Activated naive CD4-positive, alpha-beta T cell treated with anti-CD3 and anti-CD28 coated beads, Interleukin-2, amount 50 U/mL, for 72 hours (primary cell): Measurements from ENCODE around the gene EGFL8. TPM values are rescaled to one million over a fixed set of nuclear protein-coding genes. Genes with fewer than 3 reads are reported as not detected.
A peak's percentile ranks its signal among the peaks of the same experiment; 100 is the strongest.
"Not testable (repeated sequence)": the region's sequence is repeated elsewhere in the genome, so short reads cannot be mapped to it uniquely, and the experiment has no call there.

Experiments used
- ATAC-seq, 2 donors: fragments of 150-1000 bp; cut with Tn5 transposase; 2 replicates each; pipeline ENCODE4 v1.10.0; 2021; ENCODE audit warnings: mild to moderate bottlenecking in 2 of 2, moderate library complexity in 2 of 2
- DNase-seq, 2 donors: peaks; one replicate each; pipeline ENCODE4 v3.0.0; 2021 to 2022; ENCODE audit warnings: low spot score in 2 of 2
- H3K27ac Mint-ChIP-seq, 2 donors: one replicate each; pipeline ENCODE4 v1.8.0; 2022; ENCODE audit warnings: mild to moderate bottlenecking in 2 of 2, mixed read lengths in 2 of 2
- H3K36me3 Mint-ChIP-seq, 2 donors: one replicate each; pipeline ENCODE4 v1.8.0; 2022; ENCODE audit warnings: mixed read lengths in 2 of 2
- H3K9me3 Mint-ChIP-seq, 2 donors: one replicate each; pipeline ENCODE4 v1.8.0; 2022; ENCODE audit warnings: mixed read lengths in 2 of 2
- total RNA-seq, 2 donors: library from RNA; stranded (reverse); gene quantifications; one replicate each; pipeline ENCODE4 v1.2.3, GENCODE V29; 2022

The EGFL8 gene
- total RNA-seq, 2 donors from 2014 or later = 13.4 to 14.5 TPM

- H3K9me3 Mint-ChIP-seq = no peaks in the 10 kb centered on the region
- DNase-seq (no peak), ATAC-seq (no peak)
- no peak overlapping the region for H3K27ac Mint-ChIP-seq
- H3K36me3 Mint-ChIP-seq = no peaks in the 10 kb centered on the region
These were observed 26.9 kb upstream of the EGFL8 start for GRCh38 chr6:32137454-32137853.

- H3K9me3 Mint-ChIP-seq = no peaks in the 10 kb centered on the region
- no peaks in the 10 kb centered on the region for H3K36me3 Mint-ChIP-seq
- DNase-seq (no peak), ATAC-seq (no peak)
- H3K27ac Mint-ChIP-seq = no peak overlapping the region
These were observed 24.8 kb upstream of the EGFL8 start for GRCh38 chr6:32139590-32139989.

GRCh38 chr6:32140420-32141046 is 23.9 kb upstream of the EGFL8 start:
- no peak for DNase-seq
- ATAC-seq = no peak
- H3K9me3 Mint-ChIP-seq = no peaks in the 10 kb centered on the region
- no peak overlapping the region for H3K27ac Mint-ChIP-seq
- H3K36me3 Mint-ChIP-seq = no peaks in the 10 kb centered on the region

- DNase-seq, ATAC-seq, H3K27ac Mint-ChIP-seq, H3K9me3 Mint-ChIP-seq: not testable (repeated sequence)
- H3K36me3 Mint-ChIP-seq = peaks cover 0 to 12% of the 10 kb centered on the region in 2 donors
These were observed 20.2 kb upstream of the EGFL8 start for GRCh38 chr6:32144238-32144637.

GRCh38 chr6:32146287-32146686 is 18.1 kb upstream of the EGFL8 start:
- ATAC-seq (no peak), DNase-seq (no peak)
- Mint-ChIP-seq H3K36me3 (peaks cover 0 to 12% of the 10 kb centered on the region in 2 donors), H3K9me3 (peaks cover 0 to 4% of the 10 kb centered on the region in 2 donors), H3K27ac (peak overlapping the region in 1 of 2 donors; percentile 1)

- H3K9me3 Mint-ChIP-seq = peaks cover 0 to 4% of the 10 kb centered on the region in 2 donors
- DNase-seq = no peak
- ATAC-seq = no peak
- peak overlapping the region in 1 of 2 donors; percentile 1 for H3K27ac Mint-ChIP-seq
- peaks cover 0 to 12% of the 10 kb centered on the region in 2 donors for H3K36me3 Mint-ChIP-seq
These were observed 17.7 kb upstream of the EGFL8 start for GRCh38 chr6:32146687-32147086.

- Mint-ChIP-seq H3K27ac (peak overlapping the region in 1 of 2 donors; percentile 17), H3K9me3 (peaks cover 0 to 4% of the 10 kb centered on the region in 2 donors), H3K36me3 (peaks cover 0 to 12% of the 10 kb centered on the region in 2 donors)
- DNase-seq (no peak), ATAC-seq (no peak)
These were observed 16.8 kb upstream of the EGFL8 start for GRCh38 chr6:32147401-32148132.

- peaks cover 0 to 4% of the 10 kb centered on the region in 2 donors for H3K9me3 Mint-ChIP-seq
- H3K36me3 Mint-ChIP-seq = peaks cover 0 to 12% of the 10 kb centered on the region in 2 donors
- peak; percentile 69 to 73 for DNase-seq
- peak overlapping the region in 1 of 2 donors; percentile 29 for H3K27ac Mint-ChIP-seq
- ATAC-seq = peak; percentile 69 to 73
These were observed 15.9 kb upstream of the EGFL8 start for GRCh38 chr6:32148289-32149091.

- H3K36me3 Mint-ChIP-seq = peaks cover 3 to 15% of the 10 kb centered on the region in 2 donors
- ATAC-seq (peak in 1 of 2 donors; percentile 12), DNase-seq (no peak)
- H3K9me3 Mint-ChIP-seq = peaks cover 0 to 4% of the 10 kb centered on the region in 2 donors
- peak overlapping the region in 1 of 2 donors; percentile 29 for H3K27ac Mint-ChIP-seq
These were observed 15.2 kb upstream of the EGFL8 start for GRCh38 chr6:32149092-32149755.

- peaks cover 0 to 4% of the 10 kb centered on the region in 2 donors for H3K9me3 Mint-ChIP-seq
- DNase-seq (no peak), ATAC-seq (no peak)
- H3K27ac Mint-ChIP-seq = no peak overlapping the region
- peaks cover 7 to 18% of the 10 kb centered on the region in 2 donors for H3K36me3 Mint-ChIP-seq
These were observed 14.2 kb upstream of the EGFL8 start for GRCh38 chr6:32149932-32150870.

- DNase-seq (no peak), ATAC-seq (no peak)
- peak overlapping the region in 1 of 2 donors; percentile 14 for H3K27ac Mint-ChIP-seq
- H3K36me3 Mint-ChIP-seq = peaks cover 7 to 18% of the 10 kb centered on the region in 2 donors
- H3K9me3 Mint-ChIP-seq = peaks cover 0 to 4% of the 10 kb centered on the region in 2 donors
These were observed 13.1 kb upstream of the EGFL8 start for GRCh38 chr6:32151181-32151862.

GRCh38 chr6:32151863-32152768 is 12.3 kb upstream of the EGFL8 start, which contains the start of gene PRRT1:
TSS of gene PRRT1 (minus strand) at chr6:32151939. CDS start at chr6:32151827, 112 bp downstream.
- DNase-seq = no peak
- H3K9me3 Mint-ChIP-seq = peaks cover 0 to 4% of the 10 kb centered on the region in 2 donors
- ATAC-seq = no peak
- peak within 1 kb of the TSS in 1 of 2 donors; percentile 14 for H3K27ac Mint-ChIP-seq
- peaks cover 7 to 18% of the 10 kb centered on the region in 2 donors for H3K36me3 Mint-ChIP-seq

- H3K27ac Mint-ChIP-seq = peak overlapping the region; percentile 81 to 83
- ATAC-seq (no peak), DNase-seq (no peak)
- H3K9me3 Mint-ChIP-seq = peaks cover 0 to 3% of the 10 kb centered on the region in 2 donors
- H3K36me3 Mint-ChIP-seq = peaks cover 7 to 25% of the 10 kb centered on the region in 2 donors
These were observed 11.4 kb upstream of the EGFL8 start for GRCh38 chr6:32152769-32153563.
